ENCODE measurements around the gene GSE1. TPM values are rescaled to one million over a fixed set of nuclear protein-coding genes. Genes with fewer than 3 reads are reported as not detected.

The GSE1 gene
- total RNA-seq, 1 experiment from 2014 or later = 38.4 TPM

DNA sequence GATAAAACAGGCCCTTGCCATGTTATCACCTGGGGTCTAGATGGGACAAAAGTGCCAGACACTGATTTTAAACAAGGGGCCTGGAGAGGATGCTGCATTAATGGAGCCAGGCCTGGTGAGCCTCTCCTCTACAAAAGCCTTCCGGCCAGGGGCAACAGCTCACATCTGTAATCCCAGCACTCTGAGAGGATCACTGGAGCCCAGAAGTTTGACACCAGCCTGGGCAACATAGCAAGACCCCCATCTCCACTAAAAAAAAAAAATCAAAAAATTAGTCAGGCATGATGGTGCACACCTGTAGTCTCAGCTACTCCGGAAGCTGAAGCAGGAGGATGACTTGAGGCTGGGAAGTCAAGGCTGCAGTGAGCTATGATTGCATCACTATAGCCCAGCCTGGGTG is 72.1 kb downstream of the GSE1 start:
- Histone ChIP-seq H2AFZ (ENCODE audit: low read length) (no peak overlapping the region), H3K4me2 (ENCODE audit: low read length) (no peak overlapping the region), H3K27ac (ENCODE audit: low read length) (no peak overlapping the region), H3K27me3 (ENCODE audit: low read length) (no peaks in the 10 kb centered on the region), H3K9ac (ENCODE audit: low read length) (no peak overlapping the region), H3K36me3 (ENCODE audit: low read depth, low read length) (peaks cover 7% of the 10 kb centered on the region), H4K20me1 (ENCODE audit: low read length) (peaks cover 10% of the 10 kb centered on the region; the same call in 1 of the 2 replicates), H3F3A (ENCODE audit: low read length, unreplicated experiment) (no peaks in the 10 kb centered on the region), H3K4me1 (ENCODE audit: insufficient read depth, low read length) (peaks cover 14% of the 10 kb centered on the region), H3K9me3 (ENCODE audit: low read length) (no peaks in the 10 kb centered on the region), H3K79me2 (ENCODE audit: low read length) (peaks cover 28% of the 10 kb centered on the region), H3K9me2 (replicated peaks; ENCODE audit: low read length) (no peaks in the 10 kb centered on the region), H3K4me3 (ENCODE audit: low read length) (no peak overlapping the region)
- ATAC-seq (no peak), DNase-seq (no peak)
- ChIA-PET CTCF (interaction anchor here (0.6 kb wide), 1 partner anchor 35 kb away, joined by 6 read pairs; no protein-coding TSS in a partner anchor), POLR2A (ENCODE audit: unreplicated experiment) (no interaction called here)
- no TSS peak for BruUV-seq (replicated peaks)
- intact Hi-C loops (cut with micrococcal nuclease) = no loop called here
- no peak for TF ChIP-seq EZH2 (IDR thresholded peaks at IDR 0.05; ENCODE audit: low read length, unreplicated experiment)
- TF ChIP-seq, protein P1, sequence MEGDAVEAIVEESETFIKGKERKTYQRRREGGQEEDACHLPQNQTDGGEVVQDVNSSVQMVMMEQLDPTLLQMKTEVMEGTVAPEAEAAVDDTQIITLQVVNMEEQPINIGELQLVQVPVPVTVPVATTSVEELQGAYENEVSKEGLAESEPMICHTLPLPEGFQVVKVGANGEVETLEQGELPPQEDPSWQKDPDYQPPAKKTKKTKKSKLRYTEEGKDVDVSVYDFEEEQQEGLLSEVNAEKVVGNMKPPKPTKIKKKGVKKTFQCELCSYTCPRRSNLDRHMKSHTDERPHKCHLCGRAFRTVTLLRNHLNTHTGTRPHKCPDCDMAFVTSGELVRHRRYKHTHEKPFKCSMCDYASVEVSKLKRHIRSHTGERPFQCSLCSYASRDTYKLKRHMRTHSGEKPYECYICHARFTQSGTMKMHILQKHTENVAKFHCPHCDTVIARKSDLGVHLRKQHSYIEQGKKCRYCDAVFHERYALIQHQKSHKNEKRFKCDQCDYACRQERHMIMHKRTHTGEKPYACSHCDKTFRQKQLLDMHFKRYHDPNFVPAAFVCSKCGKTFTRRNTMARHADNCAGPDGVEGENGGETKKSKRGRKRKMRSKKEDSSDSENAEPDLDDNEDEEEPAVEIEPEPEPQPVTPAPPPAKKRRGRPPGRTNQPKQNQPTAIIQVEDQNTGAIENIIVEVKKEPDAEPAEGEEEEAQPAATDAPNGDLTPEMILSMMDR (conservative IDR thresholded peaks at IDR 0.05; ENCODE audit: low read depth, low read length) = no peak
- TF ChIP-seq EZH2phosphoT487 (IDR thresholded peaks at IDR 0.05; ENCODE audit: borderline replicate concordance, low read length) = no peak

DNA sequence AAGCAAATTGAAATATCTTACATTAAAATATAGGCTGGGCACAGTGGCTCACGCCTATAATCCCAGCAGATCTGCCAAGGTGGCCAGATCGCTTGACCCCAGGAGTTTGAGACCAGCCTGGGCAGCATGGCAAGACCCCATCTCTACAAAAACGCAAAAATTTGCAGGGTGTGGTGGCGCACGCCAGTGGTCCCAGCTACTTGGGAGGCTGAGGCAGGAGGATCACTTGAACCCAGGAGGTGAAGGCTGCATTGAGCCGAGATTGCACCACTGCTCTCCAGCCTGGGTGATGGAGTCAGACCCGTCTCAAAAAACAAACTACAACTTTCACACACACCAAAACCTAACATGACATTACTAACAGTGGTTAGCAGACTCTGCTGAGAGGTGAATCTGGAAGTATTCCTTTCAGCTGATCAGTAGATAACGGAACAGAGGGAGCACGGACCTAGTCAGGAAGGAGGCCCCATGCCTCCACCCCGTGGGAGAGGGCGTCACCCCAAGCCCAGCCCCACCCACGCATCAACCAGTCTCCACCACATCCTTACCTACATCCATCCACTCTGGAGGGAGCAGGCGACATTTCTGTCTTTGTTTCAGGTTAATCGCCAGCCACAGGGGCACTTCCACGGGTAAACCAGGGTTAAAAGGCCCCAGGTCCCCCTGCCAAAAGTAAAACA is 73.9 kb downstream of the GSE1 start:
- H3K9ac ChIP-seq (ENCODE audit: low read length) = peak overlapping the region; percentile 84
- no peaks in the 10 kb centered on the region for H3K36me3 ChIP-seq (ENCODE audit: low read depth, low read length)
- H3K9me2 ChIP-seq (replicated peaks; ENCODE audit: low read length) = no peaks in the 10 kb centered on the region
- no peaks in the 10 kb centered on the region for H3K27me3 ChIP-seq (ENCODE audit: low read length)
- ChIA-PET CTCF (no interaction called here), POLR2A (ENCODE audit: unreplicated experiment) (no interaction called here)
- peak overlapping the region; percentile 80 for H3K4me3 ChIP-seq (ENCODE audit: low read length)
- H3F3A ChIP-seq (ENCODE audit: low read length, unreplicated experiment) = no peaks in the 10 kb centered on the region
- BruUV-seq (replicated peaks) = no TSS peak
- H2AFZ ChIP-seq (ENCODE audit: low read length) = peak overlapping the region; percentile 87
- no peak overlapping the region for H3K27ac ChIP-seq (ENCODE audit: low read length)
- ATAC-seq (0 out of 2 replicates have a peak, but pooled peaks have one; percentile 14), DNase-seq (peak; percentile 18)
- intact Hi-C loops (cut with micrococcal nuclease) = no loop called here
- no peak for TF ChIP-seq EZH2phosphoT487 (IDR thresholded peaks at IDR 0.05; ENCODE audit: borderline replicate concordance, low read length)
- TF ChIP-seq EZH2 (IDR thresholded peaks at IDR 0.05; ENCODE audit: low read length, unreplicated experiment) = no peak
- TF ChIP-seq, protein P1 (conservative IDR thresholded peaks at IDR 0.05; ENCODE audit: low read depth, low read length) = no peak
- H3K79me2 ChIP-seq (ENCODE audit: low read length) = peaks cover 28% of the 10 kb centered on the region
- H3K4me1 ChIP-seq (ENCODE audit: insufficient read depth, low read length) = peaks cover 14% of the 10 kb centered on the region
- no peaks in the 10 kb centered on the region for H3K9me3 ChIP-seq (ENCODE audit: low read length)
- peaks cover 10% of the 10 kb centered on the region; the same call in 1 of the 2 replicates for H4K20me1 ChIP-seq (ENCODE audit: low read length)
- H3K4me2 ChIP-seq (ENCODE audit: low read length) = peak overlapping the region; percentile 96

Data from PC-3 (cell line).